ENCODE results near the gene GRK5. TPM values are rescaled to one million over a fixed set of nuclear protein-coding genes. Genes with fewer than 3 reads are reported as not detected.
"Not testable (repeated sequence)": the region's sequence is repeated elsewhere in the genome, so short reads cannot be mapped to it uniquely, and the experiment has no call there.

The GRK5 gene
- total RNA-seq, 1 experiment from 2014 or later: 0.82 TPM

GRCh38 chr10:119233821-119234220 lies 26.4 kb downstream of the GRK5 start:
- ChIA-PET CTCF (interaction anchor here (0.9 kb wide), 1 partner anchor 211 kb away, joined by 4 read pairs; no protein-coding TSS in a partner anchor), POLR2A (interaction anchor here (0.5 to 0.7 kb wide), 2 partner anchors 12 to 113 kb away, joined by 3 to 5 read pairs; no protein-coding TSS in a partner anchor)
- intact Hi-C loops (cut with micrococcal nuclease): no loop called here
- Mint-ChIP-seq H3K9me3 (ENCODE audit: unreplicated experiment) (no peaks in the 10 kb centered on the region), H3K27ac (ENCODE audit: low read depth, unreplicated experiment) (no peak overlapping the region), H3K36me3 (ENCODE audit: insufficient read depth, unreplicated experiment) (no peaks in the 10 kb centered on the region), H3K4me1 (ENCODE audit: insufficient read depth, unreplicated experiment) (peaks cover 7% of the 10 kb centered on the region), H3K27me3 (ENCODE audit: insufficient read depth, unreplicated experiment) (no peaks in the 10 kb centered on the region), H3K4me3 (ENCODE audit: unreplicated experiment) (no peak overlapping the region)
- no peak for TF ChIP-seq CTCF (IDR thresholded peaks at IDR 0.05; ENCODE audit: unreplicated experiment)
- no TSS peak for BruUV-seq (replicated peaks)
- DNase-seq (ENCODE audit: unreplicated experiment): no peak

- H3K9me3 Mint-ChIP-seq (ENCODE audit: unreplicated experiment): no peaks in the 10 kb centered on the region
- no peak for TF ChIP-seq CTCF (IDR thresholded peaks at IDR 0.05; ENCODE audit: unreplicated experiment)
- no peak overlapping the region for H3K4me3 Mint-ChIP-seq (ENCODE audit: unreplicated experiment)
- POLR2A ChIA-PET: interaction anchor here (0.7 kb wide), 1 partner anchor 498 kb away, joined by 3 read pairs; no protein-coding TSS in a partner anchor
- BruUV-seq (replicated peaks): no TSS peak
- intact Hi-C loops (cut with micrococcal nuclease): no loop called here
- peaks cover 7% of the 10 kb centered on the region for H3K4me1 Mint-ChIP-seq (ENCODE audit: insufficient read depth, unreplicated experiment)
- no peaks in the 10 kb centered on the region for H3K27me3 Mint-ChIP-seq (ENCODE audit: insufficient read depth, unreplicated experiment)
- H3K27ac Mint-ChIP-seq (ENCODE audit: low read depth, unreplicated experiment): peak overlapping the region; percentile 65
- no peaks in the 10 kb centered on the region for H3K36me3 Mint-ChIP-seq (ENCODE audit: insufficient read depth, unreplicated experiment)
- DNase-seq (ENCODE audit: unreplicated experiment): peak; percentile 49
- CTCF ChIA-PET: interaction anchor here (0.6 kb wide), 1 partner anchor 9 kb away, joined by 3 read pairs; no protein-coding TSS in a partner anchor
Measured at GRCh38 chr10:119235356-119235755, 28.0 kb downstream of the GRK5 start.

GRCh38 chr10:119237722-119238436 lies 30.5 kb downstream of the GRK5 start:
- H3K36me3 Mint-ChIP-seq (ENCODE audit: insufficient read depth, unreplicated experiment): no peaks in the 10 kb centered on the region
- ChIA-PET CTCF (interaction anchor here (0.9 kb wide), 1 partner anchor 29 kb away, joined by 3 read pairs; no protein-coding TSS in a partner anchor), POLR2A (interaction anchor here (0.6 kb wide), 1 partner anchor 1160 kb away, joined by 3 read pairs; no protein-coding TSS in a partner anchor)
- BruUV-seq (replicated peaks): no TSS peak
- TF ChIP-seq CTCF (IDR thresholded peaks at IDR 0.05; ENCODE audit: unreplicated experiment): no peak
- H3K4me3 Mint-ChIP-seq (ENCODE audit: unreplicated experiment): no peak overlapping the region
- intact Hi-C loops (cut with micrococcal nuclease): no loop called here
- no peak overlapping the region for H3K27ac Mint-ChIP-seq (ENCODE audit: low read depth, unreplicated experiment)
- H3K4me1 Mint-ChIP-seq (ENCODE audit: insufficient read depth, unreplicated experiment): peaks cover 7% of the 10 kb centered on the region
- DNase-seq (ENCODE audit: unreplicated experiment): no peak
- no peaks in the 10 kb centered on the region for H3K27me3 Mint-ChIP-seq (ENCODE audit: insufficient read depth, unreplicated experiment)
- no peaks in the 10 kb centered on the region for H3K9me3 Mint-ChIP-seq (ENCODE audit: unreplicated experiment)

GRCh38 chr10:119238577-119238976 lies 31.2 kb downstream of the GRK5 start:
- DNase-seq (ENCODE audit: unreplicated experiment): no peak
- Mint-ChIP-seq H3K36me3 (ENCODE audit: insufficient read depth, unreplicated experiment) (no peaks in the 10 kb centered on the region), H3K27ac (ENCODE audit: low read depth, unreplicated experiment) (no peak overlapping the region), H3K4me1 (ENCODE audit: insufficient read depth, unreplicated experiment) (peaks cover 7% of the 10 kb centered on the region), H3K4me3 (ENCODE audit: unreplicated experiment) (no peak overlapping the region), H3K27me3 (ENCODE audit: insufficient read depth, unreplicated experiment) (no peaks in the 10 kb centered on the region), H3K9me3 (ENCODE audit: unreplicated experiment) (no peaks in the 10 kb centered on the region)
- intact Hi-C loops (cut with micrococcal nuclease): no loop called here
- POLR2A ChIA-PET: interaction anchor here (0.6 to 0.7 kb wide), 3 partner anchors 10 to 1727 kb away, joined by 3 read pairs; no protein-coding TSS in a partner anchor
- CTCF ChIA-PET: interaction anchor here (0.6 kb wide), 2 partner anchors 29 to 611 kb away, joined by 3 to 4 read pairs; no protein-coding TSS in a partner anchor
- no peak for TF ChIP-seq CTCF (IDR thresholded peaks at IDR 0.05; ENCODE audit: unreplicated experiment)
- no TSS peak for BruUV-seq (replicated peaks)

GRCh38 chr10:119239015-119239414 lies 31.6 kb downstream of the GRK5 start:
- H3K4me3 Mint-ChIP-seq (ENCODE audit: unreplicated experiment); H3K36me3 Mint-ChIP-seq (ENCODE audit: insufficient read depth, unreplicated experiment); BruUV-seq (replicated peaks); H3K9me3 Mint-ChIP-seq (ENCODE audit: unreplicated experiment); intact Hi-C loops (cut with micrococcal nuclease); H3K27ac Mint-ChIP-seq (ENCODE audit: low read depth, unreplicated experiment); H3K27me3 Mint-ChIP-seq (ENCODE audit: insufficient read depth, unreplicated experiment); H3K4me1 Mint-ChIP-seq (ENCODE audit: insufficient read depth, unreplicated experiment); DNase-seq (ENCODE audit: unreplicated experiment): not testable (repeated sequence)
- POLR2A ChIA-PET: interaction anchor here (0.6 to 0.7 kb wide), 3 partner anchors 11 to 1727 kb away, joined by 3 read pairs; no protein-coding TSS in a partner anchor
- CTCF ChIA-PET: interaction anchor here (0.6 kb wide), 2 partner anchors 29 to 612 kb away, joined by 3 to 4 read pairs; no protein-coding TSS in a partner anchor

- H3K9me3 Mint-ChIP-seq (ENCODE audit: unreplicated experiment); H3K27ac Mint-ChIP-seq (ENCODE audit: low read depth, unreplicated experiment); BruUV-seq (replicated peaks); CTCF ChIA-PET; H3K4me3 Mint-ChIP-seq (ENCODE audit: unreplicated experiment); H3K36me3 Mint-ChIP-seq (ENCODE audit: insufficient read depth, unreplicated experiment); H3K27me3 Mint-ChIP-seq (ENCODE audit: insufficient read depth, unreplicated experiment); DNase-seq (ENCODE audit: unreplicated experiment); intact Hi-C loops (cut with micrococcal nuclease); H3K4me1 Mint-ChIP-seq (ENCODE audit: insufficient read depth, unreplicated experiment): not testable (repeated sequence)
- POLR2A ChIA-PET: interaction anchor here (0.5 kb wide), 1 partner anchor 10 kb away, joined by 3 read pairs; no protein-coding TSS in a partner anchor
Measured at GRCh38 chr10:119239630-119240029, 32.3 kb downstream of the GRK5 start.
